ENCODE data around the gene HEPACAM. TPM values are rescaled to one million over a fixed set of nuclear protein-coding genes. Genes with fewer than 3 reads are reported as not detected.

HEPACAM gene
- total and polyA plus RNA-seq, 2 donors (not counting 3 experiments of a cell fraction or from before 2014, with no cell fraction given): not detected

GRCh38 chr11:124886476-124886875 is 49.4 kb downstream of the HEPACAM start:
- POLR2A ChIA-PET: interaction anchor here (1.2 to 3.8 kb wide), 3 partner anchors 9 to 67 kb away, joined by 5 to 23 read pairs (median 10); partner anchors contain the start of genes CCDC15 and ROBO4
- FAIRE-seq: no peak
- CTCF ChIA-PET: interaction anchor here (3.4 to 4.8 kb wide), 2 partner anchors 10 to 12 kb away, joined by 16 to 29 read pairs; partner anchors contain the start of gene ROBO4

More at GRCh38 chr11:124886476-124886875, 49.4 kb downstream of the HEPACAM start:
- Histone ChIP-seq H3K79me2 (ENCODE audit: control insufficient read depth, insufficient read depth, low read length) (peaks cover 38% of the 10 kb centered on the region), H3K27ac (ENCODE audit: insufficient read depth, low read depth, low read length) (no peak overlapping the region), H3K9ac (replicated peaks; ENCODE audit: extremely low read depth, insufficient read depth, low read length) (no peak overlapping the region), H4K20me1 (replicated peaks; ENCODE audit: control insufficient read depth, extremely low read depth, insufficient read depth, low read length) (no peaks in the 10 kb centered on the region), H2AFZ (ENCODE audit: low read depth, low read length) (no peak overlapping the region), H3K4me2 (ENCODE audit: insufficient read depth, low read length) (no peak overlapping the region), H3K36me3 (ENCODE audit: control insufficient read depth in 2 of 2, extremely low read depth in 1 of 2, insufficient read depth in 2 of 2, low read length in 2 of 2) (peaks cover 55 to 56% of the 10 kb centered on the region in 2 experiments), H3K27me3 (ENCODE audit: control insufficient read depth in 2 of 2, insufficient read depth in 2 of 2, low read length in 2 of 2) (no peaks in the 10 kb centered on the region), H3K4me1 (ENCODE audit: control insufficient read depth, extremely low read depth, insufficient read depth, low read length) (peaks cover 84% of the 10 kb centered on the region), H3K9me3 (replicated peaks; ENCODE audit: control insufficient read depth, insufficient read depth, low read length) (no peaks in the 10 kb centered on the region), H3K4me3 (replicated peaks in 1 of 3; ENCODE audit: insufficient read depth in 1 of 3, low read depth in 1 of 3, low read length in 3 of 3) (no peak overlapping the region), H3K9me1 (replicated peaks; ENCODE audit: control insufficient read depth, extremely low read depth, insufficient read depth, low read length) (no peaks in the 10 kb centered on the region)
- DNase-seq (ENCODE audit: low read depth, low spot score): no peak
- dilution Hi-C loops (cut with MboI; ENCODE audit: extremely low pct_ligation_motif_present, low sequenced_read_pairs): no loop called here
- intact Hi-C loops (cut with micrococcal nuclease): no loop called here
- no peak for TF ChIP-seq EZH2 (IDR thresholded peaks at IDR 0.05; ENCODE audit: borderline replicate concordance, low read depth, low read length, severe bottlenecking)
- TF ChIP-seq CTCF (IDR thresholded peaks at IDR 0.05; ENCODE audit: extremely low read depth in 1 of 2, insufficient read depth in 1 of 2, low read depth in 1 of 2, low read length in 2 of 2): no peak
- TF ChIP-seq MAX (IDR thresholded peaks at IDR 0.05; ENCODE audit: insufficient read depth, insufficient read length): no peak
- TF ChIP-seq GATA2 (IDR thresholded peaks at IDR 0.05; ENCODE audit: insufficient read depth, insufficient read length, low read depth, low read length): no peak
- TF ChIP-seq FOS (IDR thresholded peaks at IDR 0.05; ENCODE audit: borderline replicate concordance, insufficient read depth, low read length): no peak
- no peak for TF ChIP-seq POLR2A (IDR thresholded peaks at IDR 0.05; ENCODE audit: low read depth, low read length)
- TF ChIP-seq POLR2AphosphoS5 (IDR thresholded peaks at IDR 0.05; ENCODE audit: insufficient read depth, low read depth, low read length): no peak
- no peak for TF ChIP-seq JUN (IDR thresholded peaks at IDR 0.05; ENCODE audit: borderline replicate concordance, insufficient read depth, insufficient read length, low read depth)
- no peak for TF ChIP-seq MYC (IDR thresholded peaks at IDR 0.05; ENCODE audit: low read depth, low read length)
- no TSS peak for BruUV-seq (replicated peaks)

Measured in endothelial cell of umbilical vein (primary cell).